Ramos (cell line): ENCODE results near the gene APOBEC3G.
"Not testable (repeated sequence)": the region's sequence is repeated elsewhere in the genome, so short reads cannot be mapped to it uniquely, and the experiment has no call there.

Experiments
- in situ Hi-C: fragments of 300-500 bp; cut with MboI; formaldehyde crosslinking; loops from one replicate; pipeline ENCODE4 v1.14.3; 2022; ENCODE audit warnings: low sequenced_read_pairs; ENCODE audit not compliant: unreplicated experiment

APOBEC3G gene

DNA sequence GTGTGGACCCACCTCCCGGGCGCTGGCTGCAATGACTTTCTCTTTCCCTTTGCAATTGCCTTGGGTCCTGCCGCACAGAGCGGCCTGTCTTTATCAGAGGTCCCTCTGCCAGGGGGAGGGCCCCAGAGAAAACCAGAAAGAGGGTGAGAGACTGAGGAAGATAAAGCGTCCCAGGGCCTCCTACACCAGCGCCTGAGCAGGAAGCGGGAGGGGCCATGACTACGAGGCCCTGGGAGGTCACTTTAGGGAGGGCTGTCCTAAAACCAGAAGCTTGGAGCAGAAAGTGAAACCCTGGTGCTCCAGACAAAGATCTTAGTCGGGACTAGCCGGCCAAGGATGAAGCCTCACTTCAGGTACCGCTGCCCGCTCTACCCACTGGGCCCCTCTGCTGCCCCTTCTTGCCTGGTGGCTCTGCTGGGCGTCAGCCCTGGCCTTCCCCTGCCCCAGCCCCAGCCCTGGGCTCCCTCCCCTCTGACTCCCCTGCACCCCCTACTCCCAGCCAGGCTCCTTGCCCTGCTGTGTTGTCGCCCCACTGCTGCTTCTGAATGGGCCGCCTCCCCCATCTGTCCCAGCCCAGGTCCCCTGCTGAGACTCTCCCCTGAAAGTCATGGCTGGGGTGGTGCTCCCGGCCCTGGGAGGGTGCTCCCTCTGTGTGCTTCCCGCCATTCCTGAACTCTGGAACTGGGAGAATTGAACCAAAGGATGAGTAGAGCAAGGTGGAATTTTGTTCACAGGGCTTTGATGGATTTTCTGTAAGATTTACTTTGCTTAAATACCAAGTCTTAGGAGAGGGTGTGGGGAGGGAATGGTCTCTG, at the start of gene APOBEC3G:
APOBEC3G (plus strand) TSS at position 250 of the 815 bp plus-strand sequence; CDS start at position 337, 87 bp downstream.
- in situ Hi-C loops: not testable (repeated sequence)

DNA sequence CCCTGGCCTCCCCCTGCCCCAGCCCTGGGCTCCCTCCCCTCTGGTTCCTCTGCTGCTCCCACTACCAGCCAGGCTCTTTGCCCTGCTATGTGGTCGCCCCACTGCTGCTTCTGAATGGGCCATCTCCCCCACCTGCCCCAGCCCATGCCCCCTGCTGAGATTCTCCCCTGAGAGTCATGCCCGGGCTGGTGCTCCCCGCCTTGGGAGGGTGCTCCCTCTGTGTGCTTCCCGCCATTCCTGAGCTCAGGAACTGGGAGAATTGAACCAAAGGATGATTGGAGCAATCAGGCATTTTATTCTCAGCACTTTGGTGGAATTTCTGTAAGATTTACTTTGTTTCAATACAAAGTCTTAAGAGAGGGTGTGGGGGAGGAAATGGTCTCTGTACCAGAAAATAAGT, 49.4 kb upstream of the APOBEC3G start:
- in situ Hi-C loops: no loop called here

DNA sequence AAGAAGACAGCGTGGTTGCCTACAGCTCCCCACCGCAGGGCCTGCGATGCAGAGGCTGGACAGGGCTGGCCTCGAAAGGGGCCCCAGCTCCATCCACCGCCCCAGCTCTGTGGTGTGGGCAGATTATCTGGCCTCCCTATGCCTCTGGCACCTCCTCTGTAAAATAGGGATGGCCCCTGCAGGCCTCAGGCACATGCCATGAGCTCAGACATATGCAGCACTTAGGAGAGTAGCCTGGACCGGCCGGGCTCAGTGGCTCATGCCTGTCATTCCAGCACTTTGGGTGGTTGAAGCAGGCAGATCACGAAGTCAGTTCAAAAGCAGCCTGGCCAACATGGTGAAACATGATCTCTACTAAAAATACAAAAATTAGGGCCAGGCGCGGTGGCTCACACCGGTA, 48.8 kb upstream of the APOBEC3G start:
- in situ Hi-C loops: no loop called here

DNA sequence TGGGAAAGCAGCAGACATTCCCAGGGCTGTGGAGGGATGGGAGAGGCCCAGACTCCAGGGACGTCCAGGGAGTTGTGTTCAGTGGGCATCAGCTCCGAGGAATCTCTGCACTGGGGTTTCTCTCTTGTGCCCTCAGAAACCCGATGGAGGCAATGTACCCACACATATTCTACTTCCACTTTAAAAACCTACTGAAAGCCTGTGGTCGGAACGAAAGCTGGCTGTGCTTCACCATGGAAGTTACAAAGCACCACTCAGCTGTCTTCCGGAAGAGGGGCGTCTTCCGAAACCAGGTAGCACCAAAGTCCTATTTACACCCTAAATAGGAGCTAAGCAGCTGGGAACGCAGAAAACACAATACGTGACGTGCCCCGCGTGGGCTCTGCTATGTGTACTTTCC, 47.8 kb upstream of the APOBEC3G start:
- in situ Hi-C loops: no loop called here

DNA sequence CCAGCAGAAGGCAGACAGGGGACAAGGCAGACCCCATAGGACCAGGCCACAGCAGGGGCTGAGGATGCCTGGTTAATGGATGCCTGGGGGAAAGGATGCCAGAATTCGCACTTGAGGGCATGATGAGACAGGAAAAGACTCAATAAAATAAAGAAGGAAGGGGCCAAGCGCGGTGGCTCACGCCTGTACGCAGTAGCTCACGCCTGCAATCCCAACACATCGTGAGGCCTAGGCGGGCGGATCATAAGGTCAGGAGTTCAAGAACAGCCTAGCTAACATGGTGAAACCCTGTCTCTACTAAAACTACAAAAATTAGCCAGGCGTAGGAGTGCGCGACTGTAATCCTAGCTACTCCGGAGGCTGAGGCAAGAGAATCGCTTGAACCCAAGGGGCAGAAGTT, 46.4 kb upstream of the APOBEC3G start:
- in situ Hi-C loops: no loop called here

DNA sequence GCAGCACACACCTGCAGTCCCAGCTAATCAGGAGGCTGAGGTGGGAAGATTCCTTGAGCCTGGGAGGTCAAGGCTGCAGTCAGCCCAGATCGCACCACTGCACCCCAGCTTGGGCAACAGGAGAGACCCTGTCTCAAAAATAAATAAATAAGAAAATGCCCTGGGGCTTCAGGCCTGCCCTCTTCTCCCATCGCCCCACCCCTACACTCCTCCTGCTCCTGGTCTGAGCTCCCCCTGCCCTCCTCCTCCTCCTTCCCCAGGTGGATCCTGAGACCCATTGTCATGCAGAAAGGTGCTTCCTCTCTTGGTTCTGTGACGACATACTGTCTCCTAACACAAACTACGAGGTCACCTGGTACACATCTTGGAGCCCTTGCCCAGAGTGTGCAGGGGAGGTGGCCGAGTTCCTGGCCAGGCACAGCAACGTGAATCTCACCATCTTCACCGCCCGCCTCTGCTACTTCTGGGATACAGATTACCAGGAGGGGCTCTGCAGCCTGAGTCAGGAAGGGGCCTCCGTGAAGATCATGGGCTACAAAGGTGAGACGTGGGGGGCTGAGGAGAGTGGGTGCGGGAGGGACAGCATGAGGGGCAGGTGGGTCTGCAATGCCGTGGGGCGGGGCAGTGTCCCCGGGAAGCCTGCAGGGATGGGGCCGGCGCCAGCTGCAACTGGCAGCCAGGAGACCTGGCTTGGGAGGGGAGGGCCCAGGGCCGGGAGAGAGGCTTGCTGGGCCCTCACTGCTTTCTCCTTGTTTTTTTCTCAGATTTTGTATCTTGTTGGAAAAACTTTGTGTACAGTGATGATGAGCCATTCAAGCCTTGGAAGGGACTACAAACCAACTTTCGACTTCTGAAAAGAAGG, 45.4 kb upstream of the APOBEC3G start:
- in situ Hi-C loops: not testable (repeated sequence)

DNA sequence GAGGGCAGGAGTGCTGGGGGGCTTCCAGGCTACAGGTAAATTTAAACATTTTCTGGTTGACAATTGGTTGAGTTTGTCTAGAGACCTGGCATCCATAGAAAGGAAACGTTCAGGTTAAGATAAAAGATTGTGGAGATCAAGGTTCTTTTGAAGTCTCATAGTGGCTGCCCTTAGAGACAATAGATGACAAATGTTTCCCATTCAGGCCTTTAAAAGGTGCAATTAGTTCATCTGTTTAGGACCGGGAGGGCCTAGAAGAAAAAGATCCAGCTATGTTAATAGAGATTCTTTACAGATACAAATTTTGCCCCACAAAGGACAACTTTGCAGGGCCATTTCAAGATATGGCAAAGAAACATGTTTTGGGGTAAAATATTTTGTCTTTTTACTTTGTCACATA, 40.0 kb upstream of the APOBEC3G start:
- in situ Hi-C loops: not testable (repeated sequence)

DNA sequence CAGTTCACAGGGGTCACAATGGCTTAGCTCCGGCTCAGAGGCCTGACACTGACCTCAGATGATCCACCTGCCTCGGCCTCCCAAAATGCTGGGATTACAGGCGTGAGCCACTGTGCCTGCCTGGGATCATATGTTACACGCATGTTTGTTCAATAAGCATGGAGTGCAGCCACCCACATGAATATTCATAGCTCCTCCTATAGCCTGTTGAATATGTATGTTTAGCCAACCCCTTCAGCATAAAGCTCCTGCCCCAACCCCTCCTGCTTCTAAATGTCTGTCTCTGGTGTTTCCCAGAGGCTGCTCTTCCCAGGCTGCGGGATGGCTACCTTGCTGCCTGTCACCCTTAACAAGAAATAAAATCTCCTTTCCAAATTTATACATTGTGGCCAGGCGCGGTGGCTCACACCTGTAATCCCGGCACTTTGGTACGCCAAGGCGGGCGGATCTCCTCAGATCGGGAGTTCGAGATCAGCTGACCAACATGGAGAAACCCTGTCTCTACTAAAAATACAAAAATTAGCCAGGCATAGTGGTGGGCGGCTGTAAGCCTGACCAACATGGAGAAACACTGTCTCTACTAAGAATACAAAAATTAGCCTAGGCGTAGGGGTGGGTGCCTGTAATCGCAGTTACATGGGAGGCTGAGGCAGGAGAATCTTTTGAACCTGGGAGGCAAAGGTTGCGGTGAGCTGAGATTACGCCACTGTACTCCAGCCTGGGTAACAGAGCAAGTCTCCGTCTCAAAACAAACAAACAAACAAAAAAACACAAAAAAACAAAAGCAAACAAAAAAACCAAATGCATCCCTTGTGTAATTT, 37.6 kb upstream of the APOBEC3G start:
- in situ Hi-C loops: no loop called here

DNA sequence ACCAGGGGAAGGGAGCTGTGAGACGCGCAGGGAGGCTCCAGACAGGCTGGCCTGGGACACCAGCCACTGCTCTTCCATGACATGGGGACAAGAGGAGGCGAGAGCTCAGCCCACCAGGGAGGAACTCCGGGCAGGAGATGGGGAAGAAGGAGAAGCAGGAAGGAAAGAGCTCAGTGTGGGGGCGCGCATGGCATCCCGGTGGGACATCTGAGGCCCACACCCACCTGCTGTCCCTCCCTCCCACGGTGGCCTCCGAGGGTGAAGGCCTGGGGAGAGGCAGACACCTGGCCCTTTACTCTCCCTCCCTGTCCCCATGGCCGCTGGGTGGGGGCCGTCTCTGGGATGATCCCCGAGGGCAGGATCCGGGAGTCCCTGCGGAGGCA, 36.9 kb upstream of the APOBEC3G start:
- in situ Hi-C loops: not testable (repeated sequence)

DNA sequence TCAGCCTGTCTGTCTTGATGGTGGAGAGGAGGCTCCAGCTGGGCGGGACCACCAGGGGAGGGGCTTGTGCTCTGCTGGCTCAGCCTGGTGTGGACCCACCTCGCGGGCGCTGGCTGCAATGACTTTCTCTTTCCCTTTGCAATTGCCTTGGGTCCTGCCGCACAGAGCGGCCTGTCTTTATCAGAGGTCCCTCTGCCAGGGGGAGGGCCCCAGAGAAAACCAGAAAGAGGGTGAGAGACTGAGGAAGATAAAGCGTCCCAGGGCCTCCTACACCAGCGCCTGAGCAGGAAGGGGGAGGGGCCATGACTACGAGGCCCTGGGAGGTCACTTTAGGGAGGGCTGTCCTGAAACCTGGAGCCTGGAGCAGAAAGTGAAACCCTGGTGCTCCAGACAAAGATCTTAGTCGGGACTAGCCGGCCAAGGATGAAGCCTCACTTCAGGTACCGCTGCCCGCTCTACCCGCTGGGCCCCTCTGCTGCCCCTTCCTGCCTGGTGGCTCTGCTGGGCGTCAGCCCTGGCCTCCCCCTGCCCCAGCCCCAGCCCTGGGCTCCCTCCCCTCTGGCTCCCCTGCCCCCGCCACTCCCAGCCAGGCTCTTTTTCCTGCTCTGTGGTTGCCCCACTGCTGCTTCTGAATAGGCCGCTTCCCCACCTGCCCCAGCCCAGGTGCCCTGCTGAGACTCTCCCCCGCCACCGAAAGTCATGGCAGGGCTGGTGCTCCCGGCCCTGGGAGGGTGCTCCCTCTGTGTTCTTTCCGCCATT, 36.4 kb upstream of the APOBEC3G start, which contains the start of gene APOBEC3F:
APOBEC3F (plus strand) TSS at position 327 of the 759 bp plus-strand sequence; CDS start at position 424, 97 bp downstream.
- in situ Hi-C loops: not testable (repeated sequence)

DNA sequence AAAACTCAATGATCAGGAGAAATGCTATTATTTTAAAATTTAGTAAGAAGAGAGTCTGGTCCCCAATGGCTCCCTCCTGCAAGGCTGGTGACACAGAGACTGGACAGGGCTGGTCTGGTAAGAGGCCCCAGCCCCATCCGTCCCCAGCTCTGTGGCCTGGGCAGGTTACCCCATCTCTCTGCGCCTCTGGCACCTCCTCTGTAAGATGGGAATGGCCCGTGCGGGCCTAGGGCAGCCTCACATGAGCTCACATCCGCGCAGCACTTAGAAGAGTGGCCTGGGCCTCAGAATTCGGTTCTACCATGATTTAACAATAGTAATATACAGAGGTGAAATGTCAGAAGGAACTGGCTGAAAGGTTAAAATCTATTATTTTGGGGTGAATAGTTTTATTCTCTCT, 35.2 kb upstream of the APOBEC3G start:
- in situ Hi-C loops: no loop called here

DNA sequence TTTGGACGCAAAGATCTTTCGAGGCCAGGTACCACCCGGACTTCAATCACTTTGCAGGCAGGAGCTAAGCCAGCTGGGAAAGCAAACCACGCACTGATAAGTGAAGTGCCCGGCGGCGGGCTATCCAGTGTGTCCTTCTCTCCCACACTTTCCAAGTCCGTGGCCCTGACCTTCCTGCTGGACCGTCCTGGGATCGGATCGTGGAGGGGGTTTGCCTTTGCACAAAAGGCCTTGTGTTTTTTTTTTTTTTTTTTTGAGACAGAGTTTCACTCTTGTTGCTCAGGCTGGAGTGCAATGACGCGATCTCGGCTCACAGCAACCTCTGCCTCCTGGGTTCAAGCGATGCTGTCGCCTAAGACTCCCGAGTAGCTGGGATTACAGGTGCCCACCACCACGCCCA, 34.0 kb upstream of the APOBEC3G start:
- in situ Hi-C loops: not testable (repeated sequence)

DNA sequence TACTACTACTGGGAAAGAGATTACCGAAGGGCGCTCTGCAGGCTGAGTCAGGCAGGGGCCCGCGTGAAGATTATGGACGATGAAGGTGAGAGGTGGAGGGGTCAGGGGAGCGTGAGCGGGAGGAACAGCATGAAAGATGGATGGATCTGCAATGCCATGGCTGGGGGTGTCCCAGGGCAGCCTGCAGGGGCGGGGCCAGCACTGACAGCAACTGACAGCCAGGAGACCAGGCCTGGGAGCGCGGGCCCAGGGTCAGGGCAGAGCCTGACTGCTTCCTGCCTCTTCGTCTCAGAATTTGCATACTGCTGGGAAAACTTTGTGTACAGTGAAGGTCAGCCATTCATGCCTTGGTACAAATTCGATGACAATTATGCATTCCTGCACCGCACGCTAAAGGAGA, 31.9 kb upstream of the APOBEC3G start:
- in situ Hi-C loops: not testable (repeated sequence)

DNA sequence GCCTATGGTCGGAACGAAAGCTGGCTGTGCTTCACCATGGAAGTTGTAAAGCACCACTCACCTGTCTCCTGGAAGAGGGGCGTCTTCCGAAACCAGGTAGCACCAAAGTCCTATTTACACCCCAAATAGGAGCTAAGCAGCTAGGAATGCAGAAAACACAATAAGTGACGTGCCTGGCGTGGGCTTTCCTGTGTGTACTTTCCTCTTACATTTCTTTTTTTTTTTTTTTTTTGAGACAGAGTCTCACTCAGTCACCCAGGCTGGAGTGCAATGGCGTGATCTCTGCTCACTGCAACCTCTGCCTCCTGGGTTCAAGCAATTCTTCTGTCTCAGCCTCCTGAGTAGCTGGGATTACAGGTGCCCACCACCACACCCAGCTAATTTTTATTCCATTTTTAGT, 27.6 kb upstream of the APOBEC3G start:
- in situ Hi-C loops: not testable (repeated sequence)

DNA sequence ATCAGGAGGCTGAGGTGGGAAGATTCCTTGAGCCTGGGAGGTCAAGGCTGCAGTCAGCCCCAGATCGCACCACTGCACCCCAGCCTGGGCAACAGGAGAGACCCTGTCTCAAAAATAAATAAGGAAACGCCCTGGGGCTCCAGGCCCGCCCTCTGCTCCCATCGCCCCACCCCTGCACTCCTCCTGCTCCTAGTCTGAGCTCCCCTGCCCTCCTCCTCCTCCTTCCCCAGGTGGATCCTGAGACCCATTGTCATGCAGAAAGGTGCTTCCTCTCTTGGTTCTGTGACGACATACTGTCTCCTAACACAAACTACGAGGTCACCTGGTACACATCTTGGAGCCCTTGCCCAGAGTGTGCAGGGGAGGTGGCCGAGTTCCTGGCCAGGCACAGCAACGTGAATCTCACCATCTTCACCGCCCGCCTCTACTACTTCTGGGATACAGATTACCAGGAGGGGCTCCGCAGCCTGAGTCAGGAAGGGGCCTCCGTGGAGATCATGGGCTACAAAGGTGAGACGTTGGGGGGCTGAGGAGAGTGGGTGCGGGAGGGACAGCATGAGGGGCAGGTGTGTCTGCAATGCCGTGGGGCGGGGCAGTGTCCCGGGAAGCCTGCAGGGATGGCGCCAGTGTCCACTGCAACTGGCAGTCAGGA, 25.1 kb upstream of the APOBEC3G start:
- in situ Hi-C loops: not testable (repeated sequence)

DNA sequence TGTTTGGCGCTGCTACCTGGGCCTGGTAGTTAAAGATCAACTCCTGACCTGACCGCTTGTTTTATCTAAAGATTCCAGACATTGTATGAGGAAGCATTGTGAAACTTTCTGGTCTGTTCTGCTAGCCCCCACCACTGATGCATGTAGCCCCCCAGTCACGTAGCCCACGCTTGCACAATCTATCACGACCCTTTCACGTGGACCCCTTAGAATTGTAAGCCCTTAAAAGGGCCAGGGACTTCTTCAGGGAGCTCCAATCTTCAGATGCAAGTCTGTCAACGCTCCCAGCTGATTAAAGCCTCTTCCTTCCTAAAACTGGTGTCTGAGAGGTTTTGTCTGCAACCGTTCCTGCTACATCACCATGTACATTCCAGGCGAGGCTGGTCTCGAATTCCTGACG, 21.4 kb upstream of the APOBEC3G start:
- in situ Hi-C loops: no loop called here

DNA sequence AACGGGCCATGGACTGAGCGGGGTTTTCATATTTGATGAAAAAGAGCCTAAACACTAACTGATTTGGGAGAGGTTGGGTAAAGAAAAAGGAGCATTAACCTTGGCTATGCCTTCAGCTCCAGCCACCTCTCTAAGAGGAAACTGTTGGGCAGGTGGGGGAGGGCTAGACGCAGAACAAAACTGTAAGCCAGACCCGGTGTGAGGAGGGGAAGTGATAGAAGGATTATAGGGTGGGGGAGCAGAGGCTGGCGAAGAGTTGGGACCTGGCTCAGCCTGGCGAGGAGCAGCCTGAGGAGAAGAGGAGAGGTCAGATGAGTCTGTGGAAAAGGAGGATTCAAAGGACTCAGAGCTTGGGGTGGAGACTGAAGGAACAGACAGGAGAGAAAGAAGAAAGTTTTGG, 15.8 kb upstream of the APOBEC3G start:
- in situ Hi-C loops: not testable (repeated sequence)

DNA sequence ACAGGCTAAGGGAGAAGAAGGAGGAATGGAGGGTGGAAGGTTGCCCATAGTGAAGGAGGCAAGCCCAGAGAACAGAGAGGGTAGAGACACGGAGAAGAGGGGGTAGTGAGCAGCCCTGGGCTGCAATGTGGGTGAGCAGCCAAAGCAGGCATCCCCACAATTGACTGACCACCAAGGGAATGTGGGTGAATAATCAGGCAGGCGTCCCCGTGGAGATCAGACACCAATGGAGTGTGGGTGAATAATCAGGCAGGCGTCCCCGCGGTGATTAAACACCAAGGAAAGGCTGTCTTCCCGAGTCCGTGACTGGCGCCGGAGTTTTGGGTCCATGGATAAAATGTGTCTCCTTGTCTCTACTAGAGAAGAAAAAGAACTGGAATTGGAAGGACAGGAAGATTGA, 15.1 kb upstream of the APOBEC3G start:
- in situ Hi-C loops: not testable (repeated sequence)

DNA sequence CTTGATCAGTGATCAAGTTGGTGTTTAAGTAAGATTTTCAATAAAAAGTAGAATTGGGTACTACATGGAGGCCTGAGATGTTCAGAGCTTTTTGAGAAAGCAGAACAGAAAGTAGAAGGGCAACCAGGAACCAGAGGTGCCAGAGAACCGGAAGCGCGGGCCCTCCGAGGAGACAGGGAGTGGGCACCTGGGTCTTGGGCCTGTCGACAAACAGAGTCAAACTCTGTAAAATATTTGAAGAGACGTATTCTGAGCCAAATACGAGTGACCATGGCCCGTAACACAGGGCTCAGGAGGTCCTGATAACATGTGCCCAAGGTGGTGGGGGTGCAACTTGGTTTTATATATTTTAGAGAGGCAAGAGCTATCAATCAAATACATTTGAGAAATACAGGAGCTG, 13.2 kb upstream of the APOBEC3G start:
- in situ Hi-C loops: not testable (repeated sequence)
